Heart right ventricle (tissue), 16 donors: ENCODE measurements around the gene NCAPG2. TPM values are rescaled to one million over a fixed set of nuclear protein-coding genes. Genes with fewer than 3 reads are reported as not detected.

Experiments used
- ATAC-seq, 8 donors: fragments of 200-7000 bp; cut with Tn5 transposase; one replicate each; pipeline ENCODE4 v1.9.1; 2020; ENCODE audit warnings: mild to moderate bottlenecking in 8 of 8, moderate library complexity in 8 of 8, moderate number of reproducible peaks in 1 of 8
- DNase-seq, 2 donors: peaks; one replicate each; pipeline ENCODE4 v3.0.0-alpha.2; 2020
- H3K27ac ChIP-seq, 10 donors: fragments of 200-600 bp; sonication (generic) in 2 of 10; one replicate each; pipeline versions ENCODE4 v1.5.0 to v1.8.0; 2020 to 2022; ENCODE audit warnings: mild to moderate bottlenecking in 3 of 10
- H3K27me3 ChIP-seq, 7 donors: fragments of 200-600 bp; one replicate each; pipeline ENCODE4 v1.8.0; 2021 to 2022; ENCODE audit warnings: mild to moderate bottlenecking in 2 of 7
- H3K36me3 ChIP-seq, 9 donors: fragments of 200-600 bp; sonication (generic) in 1 of 9; one replicate each; pipeline versions ENCODE4 v1.5.0 to v1.8.0; 2020 to 2022; ENCODE audit warnings: mild to moderate bottlenecking in 2 of 9
- H3K4me1 ChIP-seq, 9 donors: fragments of 200-600 bp; sonication (generic) in 1 of 9; one replicate each; pipeline versions ENCODE4 v1.5.0 to v1.8.0; 2020 to 2022; ENCODE audit warnings: mild to moderate bottlenecking in 4 of 9
- H3K4me3 ChIP-seq, 10 donors: fragments of 200-600 bp; sonication (generic) in 2 of 10; one replicate each; pipeline versions ENCODE4 v1.5.0 to v1.8.0; 2020 to 2022; ENCODE audit warnings: mild to moderate bottlenecking in 7 of 10, moderate library complexity in 2 of 10
- H3K9me3 ChIP-seq, 11 donors: fragments of 200-600 bp in 10 of 11; sonication (generic) in 2 of 11; one replicate each; pipeline versions ENCODE4 v1.5.0 to v1.8.0; 2013 to 2022; ENCODE audit warnings: mild to moderate bottlenecking in 2 of 11, control low read depth in 1 of 11, moderate library complexity in 1 of 11
- CTCF ChIP-seq, 9 donors: fragments of 200-600 bp; sonication (generic) in 2 of 9; IDR thresholded peaks; one replicate each; pipeline versions ENCODE4 v1.5.0 to v1.8.0; 2021 to 2022; ENCODE audit warnings: antibody characterized with exemption in 9 of 9, mild to moderate bottlenecking in 5 of 9, moderate library complexity in 1 of 9
- WGBS, 2 donors: extraction: QIAGEN DNeasy Blood & Tissue Kit; methylation state at CpG; one replicate each; pipeline ENCODE4 v1.1.7; 2013; ENCODE audit warnings: inconsistent platforms in 1 of 2; 5-methylcytosine and 5-hydroxymethylcytosine counted together
- intact Hi-C, 10 donors: fragments of 100-400 bp; cut with DNase I; formaldehyde crosslinking; loops; one replicate each; pipeline versions ENCODE4 v1.11.1 to v1.14.2; 2022
- polyA plus RNA-seq, 2 donors: library from polyadenylated mRNA; stranded (reverse); fragments of 200-250 nt; gene quantifications; one replicate each; pipeline ENCODE4 v1.2.3, GENCODE V29; 2013
- total RNA-seq, 10 donors: library from RNA; stranded (reverse); fragmentation: NEBNext Ultra II Directional in 3 of 10; extraction: Animal tissue kit (Norgen Biotek cat#: 25700) in 3 of 10; gene quantifications; one replicate each; pipeline versions ENCODE4 v1.2.1 to v1.2.4, GENCODE V29; 2021 to 2023
- donor health status: Arrhythmogenic right ventricular cardiomyopathy.
- donor health status: ischemic (EF 13 %, LVEDD 7.1; RV severe dilation, severe dysfunction).
- donor health status: healthy with polysubstance abuse.
- donor health status: DM: no; HTN: yes; CAD: no.
- donor health status: DM: no; HTN: no; CAD: no.
- donor health status: ischemic (EF 25% LVEDD 6.9; RV normal size, moderate dysfunction).
- donor health status: ischemic (EF 25% LVEDD 5.7; RV mildly dilated, moderate dysfunction).
- donor health status: healthy.
- donor health status: DM: yes; HTN: yes; CAD: no.
- donor health status: Ischemic cardiomyopathy.
- donor health status: ischemic (EF 35%, LVEDD 5.7; RV mildly dilated, moderate dysfunction).
- donor health status: nonischemic (EF 11% LVEDD 7.7; RV severe dilation, severe dysfunction).
- donor health status: DM: yes; HTN: yes; CAD: no.
- donor health status: PGD.
- donor health status: ischemic (EF 29% LVEDD 5.4; RV normal size, mild dysfunction).
- donor health status: nonischemic (EF 23%, LVEDD 6.1; RV moderate dilation, normal function).

Gene NCAPG2
- total and polyA plus RNA-seq, 12 donors: 1.3 to 8.0 (median 4.6) TPM

- Histone ChIP-seq H3K4me3 (no peak overlapping the region), H3K27me3 (no peaks in the 10 kb centered on the region), H3K4me1 (no peaks in the 10 kb centered on the region), H3K27ac (no peak overlapping the region), H3K9me3 (no peaks in the 10 kb centered on the region), H3K36me3 (peaks cover 0 to 4% (median 0%) of the 10 kb centered on the region in 9 donors)
- intact Hi-C loops: no loop called here
- TF ChIP-seq CTCF (IDR thresholded peaks at IDR 0.05): no peak
- ATAC-seq: no peak
- no peak for DNase-seq
- 93 to 94% methylated on average over 4 of the region's 4 CpGs for WGBS, 2 donors
These were observed 92.1 kb downstream of the NCAPG2 start for GRCh38 chr7:158612546-158612945.

GRCh38 chr7:158611541-158611940, 93.1 kb downstream of the NCAPG2 start:
- no peak for TF ChIP-seq CTCF (IDR thresholded peaks at IDR 0.05)
- Histone ChIP-seq H3K27ac (no peak overlapping the region), H3K27me3 (no peaks in the 10 kb centered on the region), H3K9me3 (no peaks in the 10 kb centered on the region), H3K4me1 (no peaks in the 10 kb centered on the region), H3K4me3 (no peak overlapping the region), H3K36me3 (peaks cover 0 to 9% (median 0%) of the 10 kb centered on the region in 9 donors)
- ATAC-seq (no peak), DNase-seq (no peak)
- intact Hi-C loops: no loop called here
- WGBS, 2 donors: 73 to 79% methylated on average over 8 of the region's 8 CpGs

- Histone ChIP-seq H3K4me3 (no peak overlapping the region), H3K27ac (no peak overlapping the region), H3K4me1 (no peaks in the 10 kb centered on the region), H3K36me3 (peaks cover 0 to 9% (median 0%) of the 10 kb centered on the region in 9 donors), H3K9me3 (no peaks in the 10 kb centered on the region), H3K27me3 (no peaks in the 10 kb centered on the region)
- 88 to 90% methylated on average over 7 of the region's 7 CpGs for WGBS, 2 donors
- DNase-seq (no peak), ATAC-seq (no peak)
- intact Hi-C loops: loop anchor here in 1 of 10 donors (5.0 kb wide), 1 partner anchor 392 kb away; no protein-coding TSS in a partner anchor
- TF ChIP-seq CTCF (IDR thresholded peaks at IDR 0.05): no peak
These were observed 95.2 kb downstream of the NCAPG2 start for GRCh38 chr7:158609313-158609974.

GRCh38 chr7:158607563-158607962, 97.0 kb downstream of the NCAPG2 start:
- Histone ChIP-seq H3K36me3 (peaks cover 0 to 9% (median 0%) of the 10 kb centered on the region in 9 donors), H3K27me3 (no peaks in the 10 kb centered on the region), H3K4me1 (no peaks in the 10 kb centered on the region), H3K4me3 (no peak overlapping the region), H3K9me3 (no peaks in the 10 kb centered on the region), H3K27ac (no peak overlapping the region)
- intact Hi-C loops: loop anchor here in 1 of 10 donors (5.0 kb wide), 1 partner anchor 390 kb away; no protein-coding TSS in a partner anchor
- 80 to 97% methylated on average over 6 of the region's 6 CpGs for WGBS, 2 donors
- DNase-seq: no peak
- TF ChIP-seq CTCF (IDR thresholded peaks at IDR 0.05): no peak
- no peak for ATAC-seq
